Hematopoietic multipotent progenitor cell treated with erythropoietin and hydrocortisone succinate and interleukin-3 and kit ligand, for 8 days (in vitro differentiated cells): ENCODE measurements around the gene IDUA.
"Not testable (repeated sequence)": the region's sequence is repeated elsewhere in the genome, so short reads cannot be mapped to it uniquely, and the experiment has no call there.

ENCODE experiments used
- DNase-seq: peaks from one replicate; pipeline ENCODE4 v3.0.0-alpha.2; 2015

IDUA gene

GRCh38 chr4:1047976-1048772 is 61.3 kb downstream of the IDUA start:
- DNase-seq = no peak

- no peak for DNase-seq
Observed at GRCh38 chr4:1048773-1049590, 62.1 kb downstream of the IDUA start.

GRCh38 chr4:1049591-1049905 is 62.7 kb downstream of the IDUA start:
- DNase-seq = no peak

GRCh38 chr4:1050486-1051213 is 63.8 kb downstream of the IDUA start:
- DNase-seq = no peak

- DNase-seq = no peak
Observed at GRCh38 chr4:1051472-1051871, 64.6 kb downstream of the IDUA start.

GRCh38 chr4:1052231-1052671 is 65.4 kb downstream of the IDUA start:
- DNase-seq = no peak

GRCh38 chr4:1053080-1053661 is 66.3 kb downstream of the IDUA start:
- DNase-seq = no peak

- not testable (repeated sequence) for DNase-seq
Observed at GRCh38 chr4:1053891-1054290, 67.0 kb downstream of the IDUA start.
